ENCODE measurements around the gene MGAT4A. TPM values are rescaled to one million over a fixed set of nuclear protein-coding genes. Genes with fewer than 3 reads are reported as not detected.

Gene MGAT4A
- total and polyA plus RNA-seq, 10 of the 15 experiments (the other 5 are each of a cell fraction or from before 2014, with no cell fraction given) = 4.3 to 23.4 (median 13.6) TPM

- CTCF ChIA-PET = interaction anchor here (3.0 kb wide), 1 partner anchor 10 kb away, joined by 17 read pairs; no protein-coding TSS in a partner anchor
- peaks cover 23% of the 10 kb centered on the region for H3K4me1 ChIP-seq (ENCODE audit: control insufficient read depth, insufficient read depth, low read length)
- RAD21 ChIA-PET (ENCODE audit: unreplicated experiment) = interaction anchor here (0.8 to 1.1 kb wide), 3 partner anchors 10 to 57 kb away, joined by 3 read pairs; no protein-coding TSS in a partner anchor
- H2AFZ ChIP-seq (ENCODE audit: control insufficient read depth, low read depth, low read length) = peak overlapping the region; percentile 40; the same call in 1 of the 2 replicates
- peaks cover 2% of the 10 kb centered on the region; the same call in 2 of the 3 replicates for H3K9me3 ChIP-seq (replicated peaks; ENCODE audit: control insufficient read depth, insufficient read depth, low read length)
- in situ Hi-C loops (cut with MboI) = no loop called here
- H3K4me3 ChIP-seq = 0 out of 2 replicates have a peak overlapping the region, but pooled peaks have one; percentile 37
- H3K9ac ChIP-seq (ENCODE audit: control insufficient read depth, insufficient read depth, low read length) = no peak overlapping the region
- SMC1A ChIA-PET (ENCODE audit: uncharacterized antibody, unreplicated experiment) = interaction anchor here (1.6 to 2.5 kb wide), 5 partner anchors 9 to 99 kb away, joined by 4 to 14 read pairs (median 6); no protein-coding TSS in a partner anchor
- H3K36me3 ChIP-seq (ENCODE audit: control insufficient read depth in 2 of 2, insufficient read depth in 2 of 2, low read length in 1 of 2) = no peaks in the 10 kb centered on the region
- H3K27me3 ChIP-seq (replicated peaks in 1 of 2; ENCODE audit: control insufficient read depth in 2 of 2, insufficient read depth in 2 of 2, low read length in 1 of 2) = no peaks in the 10 kb centered on the region
- ATAC-seq (peak; percentile 45), DNase-seq (ENCODE audit: low read depth, low spot score) (no peak), FAIRE-seq (no peak)
- no TSS peak for BruUV-seq (replicated peaks)
- peak overlapping the region; percentile 45 for H3K27ac ChIP-seq (ENCODE audit: control insufficient read depth, insufficient read depth)
- TF ChIP-seq IRF3 (IDR thresholded peaks at IDR 0.05) (no peak), ZNF24 (IDR thresholded peaks at IDR 0.05) (no peak), DPF2 (IDR thresholded peaks at IDR 0.05) (no peak), ZNF384 (IDR thresholded peaks at IDR 0.05; ENCODE audit: borderline replicate concordance, low read depth, low read length) (no peak), FOXM1 (IDR thresholded peaks at IDR 0.05; ENCODE audit: low read depth, low read length) (no peak), YY1 (IDR thresholded peaks at IDR 0.05; ENCODE audit: low read depth, low read length) (no peak), MAX (IDR thresholded peaks at IDR 0.05; ENCODE audit: low read depth, low read length) (no peak)
- peak overlapping the region; percentile 51 for H3K4me2 ChIP-seq (ENCODE audit: control insufficient read depth, insufficient read depth)
- no peaks in the 10 kb centered on the region for H4K20me1 ChIP-seq (ENCODE audit: control insufficient read depth, insufficient read depth)
- H3K79me2 ChIP-seq (ENCODE audit: control insufficient read depth, insufficient read depth, low read length) = no peaks in the 10 kb centered on the region
- WGBS (ENCODE audit: insufficient coverage, insufficient replicate concordance, low lambda C conversion rate, missing lambda C conversion rate) = 13% methylated on average over 8 of the region's 8 CpGs
- POLR2A ChIA-PET = interaction anchor here (0.6 to 1.4 kb wide), 4 partner anchors 9 to 19 kb away, joined by 3 read pairs; partner anchors contain the start of gene MGAT4A
- intact Hi-C loops (cut with micrococcal nuclease; ENCODE audit: unreplicated experiment) = no loop called here
Observed at GRCh38 chr2:98747888-98748287, 17.0 kb upstream of the MGAT4A start.

Measured in GM12878 (cell line).